ENCODE data around the gene TMEM271.

Gene TMEM271

GRCh38 chr4:578451-579443 is 2.7 kb upstream of the TMEM271 start:
- no peak for TF ChIP-seq ZNF274 (IDR thresholded peaks at IDR 0.05; ENCODE audit: low read depth, low read length)
- no peak overlapping the region for H3K4me3 ChIP-seq (ENCODE audit: low read length)

DNA sequence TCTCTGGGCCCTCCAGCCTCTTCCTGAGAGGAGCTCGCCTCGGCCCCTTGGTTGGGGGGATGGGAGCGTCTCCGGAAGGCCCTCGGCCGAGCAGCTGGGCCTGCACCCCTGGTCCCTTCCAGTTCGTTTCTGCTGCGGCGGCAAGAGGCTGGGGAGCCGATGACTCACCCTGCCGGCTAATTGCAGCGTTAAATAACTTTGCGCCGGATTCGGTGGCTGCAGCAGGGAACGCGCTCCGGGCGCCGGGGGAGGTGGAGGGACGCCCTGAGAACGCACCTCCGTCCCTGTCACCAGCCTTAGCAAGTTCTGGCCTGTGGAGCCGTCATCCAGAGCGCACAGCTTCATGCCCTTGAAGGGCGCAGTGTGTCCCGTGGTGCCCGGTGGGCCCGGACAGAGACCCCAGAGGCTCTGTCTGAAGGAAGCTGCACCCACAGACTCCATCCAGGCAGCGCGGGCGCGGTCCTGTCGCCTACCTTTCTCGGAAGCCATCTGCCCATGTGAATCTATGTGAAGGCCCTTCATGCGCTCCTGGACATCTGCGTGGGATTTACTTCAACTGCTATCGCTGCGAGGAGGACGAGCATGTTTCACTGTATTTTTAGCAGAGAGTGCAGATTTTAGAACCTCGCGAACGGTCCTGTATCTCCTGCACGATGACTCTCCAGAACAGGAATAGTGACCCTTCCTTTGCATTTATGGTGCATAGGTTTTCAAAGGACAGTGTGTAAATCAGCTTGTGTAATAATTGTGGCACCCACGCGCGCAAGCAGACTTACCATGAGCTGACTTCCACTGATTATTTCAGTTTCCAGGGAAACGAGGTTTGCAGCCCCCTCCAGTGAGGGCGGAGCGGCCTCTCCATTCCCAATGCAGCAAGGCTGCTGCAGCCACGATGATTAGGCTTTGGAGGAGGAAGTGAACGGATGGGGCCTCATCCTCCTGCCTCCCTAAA is 1.7 kb upstream of the TMEM271 start:
- no peak overlapping the region for H3K4me3 ChIP-seq (ENCODE audit: low read length)
- TF ChIP-seq ZNF274 (IDR thresholded peaks at IDR 0.05; ENCODE audit: low read depth, low read length): no peak

GRCh38 chr4:576991-577498 is 950 bp upstream of the TMEM271 start:
- H3K4me3 ChIP-seq (ENCODE audit: low read length): no peak overlapping the region
- TF ChIP-seq ZNF274 (IDR thresholded peaks at IDR 0.05; ENCODE audit: low read depth, low read length): no peak

GRCh38 chr4:575281-576141 is 584 bp downstream of the TMEM271 start:
- no peak overlapping the region for H3K4me3 ChIP-seq (ENCODE audit: low read length)
- no peak for TF ChIP-seq ZNF274 (IDR thresholded peaks at IDR 0.05; ENCODE audit: low read depth, low read length)

DNA sequence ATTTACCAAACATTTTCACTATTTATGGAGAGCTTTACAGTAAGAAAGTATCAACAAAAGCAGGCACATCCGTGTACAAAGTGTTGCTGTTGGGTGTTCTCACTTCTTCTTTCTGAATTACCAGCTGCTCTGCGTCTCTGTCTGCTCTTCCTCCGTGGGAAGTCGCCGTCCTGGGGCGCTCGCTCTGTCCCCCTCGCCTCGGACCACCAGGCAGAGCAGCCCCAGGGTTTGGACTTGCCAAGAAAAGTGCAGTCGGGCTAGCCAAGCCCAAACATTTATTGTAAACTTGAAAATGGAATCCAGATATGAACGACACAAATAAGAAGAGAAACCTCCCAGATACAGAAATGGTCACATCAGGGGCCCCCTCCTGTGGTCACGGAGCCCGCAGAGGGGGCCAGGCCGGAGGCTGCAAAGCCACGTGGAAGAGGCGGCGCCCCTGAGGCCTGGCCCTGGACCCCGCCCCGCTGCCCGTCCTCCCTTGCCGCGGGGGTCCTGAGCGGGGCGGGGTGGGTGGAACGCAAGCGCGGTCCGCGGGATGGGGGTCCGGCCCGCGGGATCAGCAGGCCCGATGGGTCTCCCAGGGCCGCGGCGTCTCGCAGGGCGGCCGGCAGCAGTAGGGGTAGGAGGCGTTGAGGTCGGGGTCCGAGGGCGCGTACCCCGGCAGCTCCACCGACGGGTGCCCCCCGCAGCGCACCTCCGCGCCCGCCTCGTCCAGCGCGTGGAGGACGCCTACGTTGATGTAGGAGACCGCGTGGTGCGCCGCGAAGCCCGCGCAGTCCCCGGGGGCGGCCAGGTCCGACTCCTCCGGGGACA is 1.5 kb downstream of the TMEM271 start:
- no peak for TF ChIP-seq ZNF274 (IDR thresholded peaks at IDR 0.05; ENCODE audit: low read depth, low read length)
- H3K4me3 ChIP-seq (ENCODE audit: low read length): no peak overlapping the region

GRCh38 chr4:573122-573892 is 2.8 kb downstream of the TMEM271 start:
- no peak overlapping the region for H3K4me3 ChIP-seq (ENCODE audit: low read length)

GRCh38 chr4:572594-572993 is 3.5 kb downstream of the TMEM271 start:
- TF ChIP-seq ZNF274 (IDR thresholded peaks at IDR 0.05; ENCODE audit: low read depth, low read length): no peak

More at GRCh38 chr4:573122-573892, 2.8 kb downstream of the TMEM271 start:
- TF ChIP-seq ZNF274 (IDR thresholded peaks at IDR 0.05; ENCODE audit: low read depth, low read length): no peak

DNA sequence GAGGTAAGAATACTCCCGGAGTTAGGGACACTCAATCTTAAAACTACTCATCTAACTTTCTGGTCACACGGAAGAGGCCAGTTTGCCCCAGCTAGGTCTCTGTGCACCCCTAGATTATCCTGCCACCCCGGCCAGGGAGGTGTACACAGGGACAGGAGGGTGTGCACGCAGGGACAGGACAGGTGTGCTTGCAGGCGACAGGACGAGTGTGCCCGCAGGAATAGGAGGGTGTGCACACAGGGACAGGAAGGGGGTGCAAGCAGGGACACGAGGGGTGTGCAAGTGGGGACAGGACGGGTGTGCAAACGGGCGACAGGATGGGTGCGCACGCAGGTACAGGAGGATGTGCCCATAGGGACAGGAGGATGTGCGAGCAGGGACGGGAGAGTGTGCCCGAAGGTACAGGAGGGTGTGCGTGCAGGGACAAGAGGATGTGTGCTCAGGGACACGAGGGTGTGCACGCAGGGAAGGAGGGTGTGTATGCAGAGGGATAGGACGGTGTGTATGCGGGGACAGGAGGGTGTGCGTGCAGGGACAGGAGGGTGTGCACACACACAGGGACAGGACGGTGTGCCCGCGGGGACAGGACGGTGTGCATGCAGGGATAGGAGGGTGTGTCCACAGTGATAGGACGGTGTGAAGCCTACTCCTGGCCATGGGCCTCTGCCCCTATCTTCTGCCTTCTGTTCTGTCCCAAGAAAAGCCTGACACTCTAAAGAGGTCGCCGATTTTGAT is 4.1 kb downstream of the TMEM271 start:
- TF ChIP-seq ZNF274 (IDR thresholded peaks at IDR 0.05; ENCODE audit: low read depth, low read length): no peak
- H3K4me3 ChIP-seq (ENCODE audit: low read length): no peak overlapping the region

More at GRCh38 chr4:572594-572993, 3.5 kb downstream of the TMEM271 start:
- no peak overlapping the region for H3K4me3 ChIP-seq (ENCODE audit: low read length)

DNA sequence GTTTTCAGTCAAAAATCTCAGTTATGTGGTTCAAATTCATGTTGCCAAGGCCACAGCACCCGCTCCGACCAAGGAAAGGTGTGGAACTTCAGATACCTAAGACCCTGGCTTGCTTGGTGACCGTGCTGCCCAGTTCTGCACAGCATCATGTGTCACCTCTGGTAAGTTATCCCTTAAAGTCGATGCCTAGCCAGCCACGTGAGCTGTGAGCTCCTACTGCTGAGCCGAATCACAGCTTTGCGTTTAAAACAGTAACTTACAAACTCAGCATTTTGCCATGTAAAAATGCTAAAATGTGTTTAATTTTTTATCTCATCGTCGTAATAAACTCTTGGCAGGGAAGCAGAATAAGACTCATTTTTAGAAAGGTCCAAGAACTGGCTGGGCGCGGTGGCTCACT is 5.3 kb downstream of the TMEM271 start:
- no peak for TF ChIP-seq ZNF274 (IDR thresholded peaks at IDR 0.05; ENCODE audit: low read depth, low read length)
- H3K4me3 ChIP-seq (ENCODE audit: low read length): no peak overlapping the region

DNA sequence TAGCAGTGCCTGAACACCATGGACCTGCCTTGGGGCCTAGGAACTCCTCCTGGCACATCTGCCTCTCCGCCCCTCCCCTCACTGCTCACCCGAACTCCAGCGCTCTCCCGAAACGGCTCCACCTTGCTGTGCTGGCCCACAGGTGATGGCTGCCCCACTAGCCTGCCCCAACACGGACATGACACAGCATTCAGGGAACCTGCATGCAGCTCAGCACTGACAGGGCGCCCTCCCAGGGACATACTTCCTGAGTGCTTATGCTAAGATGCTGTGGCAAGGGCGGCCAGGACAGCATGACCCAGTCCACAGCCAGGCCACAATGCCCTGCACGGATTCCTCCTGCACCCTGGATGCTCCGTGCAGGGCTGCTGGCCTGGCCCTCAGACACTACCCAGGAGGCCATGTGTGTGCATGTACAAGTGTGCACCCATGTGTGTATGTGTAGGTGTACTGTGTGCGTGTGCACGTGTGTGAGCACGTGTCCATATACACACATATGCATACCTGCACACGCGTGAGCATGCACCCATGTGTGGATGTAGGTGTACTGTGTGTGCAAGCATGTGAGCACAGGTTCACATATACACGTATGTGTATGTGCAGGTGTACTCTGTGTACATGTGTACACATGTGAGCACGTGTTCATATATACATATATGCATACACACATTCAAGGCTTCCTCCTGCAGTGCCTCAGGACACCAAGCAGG is 6.0 kb downstream of the TMEM271 start:
- no peak overlapping the region for H3K4me3 ChIP-seq (ENCODE audit: low read length)
- no peak for TF ChIP-seq ZNF274 (IDR thresholded peaks at IDR 0.05; ENCODE audit: low read depth, low read length)

- TF ChIP-seq ZNF274 (IDR thresholded peaks at IDR 0.05; ENCODE audit: low read depth, low read length): no peak
- no peak overlapping the region for H3K4me3 ChIP-seq (ENCODE audit: low read length)
These were observed 7.1 kb downstream of the TMEM271 start for GRCh38 chr4:568962-569361.

Measured in GM08714 (cell line).